AG04449 (cell line): Measurements from ENCODE around the gene CLIC6.
"Not testable (repeated sequence)": the region's sequence is repeated elsewhere in the genome, so short reads cannot be mapped to it uniquely, and the experiment has no call there.

Experiments
- CTCF ChIA-PET: fragments of 350-600 bp; formaldehyde crosslinking; extraction: SDS; loops from one replicate; lab custom pipeline; 2021; ENCODE audit warnings: antibody characterized with exemption; lab: Yijun Ruan, JAX
- POLR2A ChIA-PET: fragments of 400-600, 350-600 bp; formaldehyde crosslinking; extraction: SDS; loops from one replicate; lab custom pipeline; 2020; ENCODE audit warnings: antibody characterized with exemption, inconsistent platforms; lab: Yijun Ruan, JAX
- DNase-seq: peaks from one replicate; pipeline ENCODE4 v3.0.0-alpha.2; 2010; ENCODE audit warnings: low read depth, low spot score
- H3K4me3 ChIP-seq: 2 replicates; pipeline ENCODE4 v1.5.1; 2011; ENCODE audit warnings: low read depth, mild to moderate bottlenecking, control low read depth, low read length
- CTCF ChIP-seq: IDR thresholded peaks from one replicate; pipeline ENCODE4 v1.5.1; 2011; ENCODE audit warnings: mild to moderate bottlenecking, moderate library complexity, low read length, control low read depth, inconsistent platforms; ENCODE audit not compliant: insufficient read depth; ENCODE audit errors: missing control alignments

The CLIC6 gene

GRCh38 chr21:34705011-34705410 lies 36.2 kb downstream of the CLIC6 start:
- H3K4me3 ChIP-seq, result no peak overlapping the region
- POLR2A ChIA-PET, result no interaction called here
- CTCF ChIA-PET, result interaction anchor here (0.8 to 2.5 kb wide), 3 partner anchors 9 to 911 kb away, joined by 3 to 9 read pairs (median 3); no protein-coding TSS in a partner anchor
- TF ChIP-seq CTCF, result no peak
- no peak for DNase-seq

- no peak for TF ChIP-seq CTCF
- DNase-seq, result no peak
- H3K4me3 ChIP-seq, result no peak overlapping the region
- ChIA-PET POLR2A (no interaction called here), CTCF (interaction anchor here (6.9 kb wide), 1 partner anchor 13 kb away, joined by 47 read pairs; no protein-coding TSS in a partner anchor)
Observed at GRCh38 chr21:34706337-34706736, 37.5 kb downstream of the CLIC6 start.

GRCh38 chr21:34707876-34708325 lies 39.1 kb downstream of the CLIC6 start:
- no peak overlapping the region for H3K4me3 ChIP-seq
- TF ChIP-seq CTCF, result no peak
- ChIA-PET POLR2A (no interaction called here), CTCF (interaction anchor here (1.3 to 6.9 kb wide), 2 partner anchors 11 to 15 kb away, joined by 3 to 47 read pairs; no protein-coding TSS in a partner anchor)
- no peak for DNase-seq

- no peak overlapping the region for H3K4me3 ChIP-seq
- no peak for DNase-seq
- TF ChIP-seq CTCF, result no peak
- CTCF ChIA-PET, result interaction anchor here (1.0 kb wide), 2 partner anchors 9 kb away, joined by 3 read pairs; no protein-coding TSS in a partner anchor
- POLR2A ChIA-PET, result no interaction called here
Observed at GRCh38 chr21:34713621-34714020, 44.8 kb downstream of the CLIC6 start.

GRCh38 chr21:34715518-34715917 lies 46.7 kb downstream of the CLIC6 start:
- DNase-seq, result no peak
- CTCF ChIA-PET, result no interaction called here
- POLR2A ChIA-PET, result interaction anchor here (0.6 kb wide), 1 partner anchor 847 kb away, joined by 3 read pairs; no protein-coding TSS in a partner anchor
- no peak for TF ChIP-seq CTCF
- H3K4me3 ChIP-seq, result no peak overlapping the region

GRCh38 chr21:34715985-34716596 lies 47.3 kb downstream of the CLIC6 start:
- ChIA-PET POLR2A (no interaction called here), CTCF (no interaction called here)
- H3K4me3 ChIP-seq, result no peak overlapping the region

GRCh38 chr21:34718529-34718928 lies 49.7 kb downstream of the CLIC6 start:
- CTCF ChIA-PET, result interaction anchor here (0.8 to 1.1 kb wide), 2 partner anchors 10 to 25 kb away, joined by 3 read pairs; no protein-coding TSS in a partner anchor
- H3K4me3 ChIP-seq, POLR2A ChIA-PET, DNase-seq: not testable (repeated sequence)

More at GRCh38 chr21:34715985-34716596, 47.3 kb downstream of the CLIC6 start:
- DNase-seq, result no peak
- TF ChIP-seq CTCF, result no peak
